ENCODE data around the gene SLC1A5. TPM values are rescaled to one million over a fixed set of nuclear protein-coding genes. Genes with fewer than 3 reads are reported as not detected.

The SLC1A5 gene
- polyA plus RNA-seq, 2 of the 4 experiments (the other 2 are of a cell fraction), result 184 to 302 TPM

- no peak for TF ChIP-seq SREBF2 (IDR thresholded peaks at IDR 0.05)
- no peak for TF ChIP-seq NR3C1 (IDR thresholded peaks at IDR 0.05)
- no peak for TF ChIP-seq PBX3 (IDR thresholded peaks at IDR 0.05)
- TF ChIP-seq, protein P1, sequence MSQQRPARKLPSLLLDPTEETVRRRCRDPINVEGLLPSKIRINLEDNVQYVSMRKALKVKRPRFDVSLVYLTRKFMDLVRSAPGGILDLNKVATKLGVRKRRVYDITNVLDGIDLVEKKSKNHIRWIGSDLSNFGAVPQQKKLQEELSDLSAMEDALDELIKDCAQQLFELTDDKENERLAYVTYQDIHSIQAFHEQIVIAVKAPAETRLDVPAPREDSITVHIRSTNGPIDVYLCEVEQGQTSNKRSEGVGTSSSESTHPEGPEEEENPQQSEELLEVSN (IDR thresholded peaks at IDR 0.05; ENCODE audit: borderline replicate concordance, low read depth), result no peak
- no peak for TF ChIP-seq CTCF (IDR thresholded peaks at IDR 0.05)
- TF ChIP-seq HES2 (IDR thresholded peaks at IDR 0.05), result no peak
- no peak for TF ChIP-seq HMGXB4 (CRISPR knock-in tag; IDR thresholded peaks at IDR 0.05; ENCODE audit: borderline replicate concordance)
- TF ChIP-seq POLR2A (IDR thresholded peaks at IDR 0.05; ENCODE audit: low read length), result no peak
- no peak for TF ChIP-seq KDM1A (IDR thresholded peaks at IDR 0.05; ENCODE audit: low read depth)
- no peak for TF ChIP-seq POLR2AphosphoS2 (conservative IDR thresholded peaks at IDR 0.05; ENCODE audit: low read length)
- no peak for TF ChIP-seq PHF8 (IDR thresholded peaks at IDR 0.05; ENCODE audit: borderline replicate concordance, low read depth)
- no peak for TF ChIP-seq ZFP36 (IDR thresholded peaks at IDR 0.05; ENCODE audit: borderline replicate concordance, partially characterized antibody)
- TF ChIP-seq BHLHE40 (IDR thresholded peaks at IDR 0.05; ENCODE audit: low read depth, low read length), result no peak
- TF ChIP-seq EHF (CRISPR knock-in tag; IDR thresholded peaks at IDR 0.05), result no peak
- no peak for TF ChIP-seq EHMT2 (IDR thresholded peaks at IDR 0.05; ENCODE audit: low read depth)
- no peak for TF ChIP-seq RNF2 (IDR thresholded peaks at IDR 0.05; ENCODE audit: borderline replicate concordance, low read depth)
- TF ChIP-seq CHD4 (IDR thresholded peaks at IDR 0.05; ENCODE audit: borderline replicate concordance), result no peak
- TF ChIP-seq CHD2 (IDR thresholded peaks at IDR 0.05; ENCODE audit: low read length, partially characterized antibody), result no peak
- TF ChIP-seq HDAC2 (IDR thresholded peaks at IDR 0.05), result no peak
- Histone ChIP-seq H3K4me2 (peak overlapping the region; percentile 27), H3K4me3 (no peak overlapping the region), H3K9me3 (no peaks in the 10 kb centered on the region), H3K4me1 (peaks cover 43% of the 10 kb centered on the region), H3K27ac (peak overlapping the region; percentile 33 to 66; a peak in 4 of 6 replicates)
- ChIA-PET POLR2A (no interaction called here), CTCF (interaction anchor here (0.9 to 12.9 kb wide), 13 partner anchors 8 to 126 kb away, joined by 3 to 205 read pairs (median 48); partner anchors contain the start of genes DACT3, FKRP and PRKD2)
- DNase-seq (ENCODE audit: low read depth in 1 of 2, low spot score in 1 of 2) (no peak), ATAC-seq (no peak), FAIRE-seq (no peak)
- 86% methylated on average over 14 of the region's 14 CpGs for WGBS (ENCODE audit: missing lambda C conversion rate)
These were observed 56.8 kb downstream of the SLC1A5 start for GRCh38 chr19:46731584-46731983.

GRCh38 chr19:46731007-46731501 lies 57.3 kb downstream of the SLC1A5 start:
- TF ChIP-seq ELK1 (IDR thresholded peaks at IDR 0.05; ENCODE audit: low read depth, low read length), result no peak
- no peak for TF ChIP-seq TP53 (CRISPR knock-in tag; IDR thresholded peaks at IDR 0.05)
- TF ChIP-seq PBX3 (IDR thresholded peaks at IDR 0.05), result no peak
- TF ChIP-seq NFE2L2 (conservative IDR thresholded peaks at IDR 0.05; ENCODE audit: low read length), result 0 out of 2 replicates have a peak, but pooled peaks have one; percentile 9
- no peak for TF ChIP-seq MYC (IDR thresholded peaks at IDR 0.05; ENCODE audit: borderline replicate concordance, low read length)
- no peak for TF ChIP-seq KDM5A (IDR thresholded peaks at IDR 0.05)
- no peak for TF ChIP-seq HDAC2 (IDR thresholded peaks at IDR 0.05)
- TF ChIP-seq MAFK (IDR thresholded peaks at IDR 0.05; ENCODE audit: partially characterized antibody), result peak; percentile 85
- no peak for TF ChIP-seq MAZ (IDR thresholded peaks at IDR 0.05; ENCODE audit: borderline replicate concordance, low read depth, low read length)
- ChIA-PET CTCF (interaction anchor here (0.8 to 12.9 kb wide), 17 partner anchors 8 to 188 kb away, joined by 3 to 205 read pairs (median 7); partner anchors contain the start of genes DACT3, FKRP and PRKD2), POLR2A (interaction anchor here (1.0 kb wide), 1 partner anchor 11 kb away, joined by 4 read pairs; no protein-coding TSS in a partner anchor)
- H3K9me3 ChIP-seq, result no peaks in the 10 kb centered on the region
- WGBS (ENCODE audit: missing lambda C conversion rate), result 74% methylated on average over 14 of the region's 14 CpGs
- H3K4me2 ChIP-seq, result peak overlapping the region; percentile 27
- peaks cover 43% of the 10 kb centered on the region for H3K4me1 ChIP-seq
- FAIRE-seq, result no peak
- DNase-seq (ENCODE audit: low read depth in 1 of 2, low spot score in 1 of 2), result peak; percentile 63 to 65
- ATAC-seq, result peak; percentile 29 to 36; a peak in 5 of 6 replicates
- peak overlapping the region; percentile 33 to 66; a peak in 4 of 6 replicates for H3K27ac ChIP-seq
- no peak overlapping the region for H3K4me3 ChIP-seq

All from A549 (cell line).